Right atrium auricular region (tissue), 2 donors: ENCODE measurements around the gene FGF1. TPM values are rescaled to one million over a fixed set of nuclear protein-coding genes. Genes with fewer than 3 reads are reported as not detected.

Experiments
- DNase-seq: peaks from one replicate; pipeline ENCODE4 v3.0.0-alpha.2; 2019; ENCODE audit warnings: low spot score
- H3K27ac ChIP-seq, 2 donors: fragments of 200-600 bp; sonication (generic); 1 replicate in 1 of 2; 2 replicates in 1 of 2; pipeline ENCODE4 v1.5.1; 2016 to 2019
- H3K27me3 ChIP-seq, 2 donors: fragments of 200-600 bp; sonication (generic); one replicate each; pipeline versions ENCODE4 v1.5.1 to v1.6.0; 2017 to 2019
- H3K36me3 ChIP-seq: fragments of 200-600 bp; sonication (generic); one replicate; pipeline ENCODE4 v1.5.1; 2016
- H3K4me1 ChIP-seq, 2 donors: fragments of 200-600 bp; sonication (generic); one replicate each; pipeline versions ENCODE4 v1.5.1 to v1.6.0; 2017 to 2019
- H3K4me3 ChIP-seq, 2 donors: fragments of 200-600 bp; sonication (generic); 1 replicate in 1 of 2; 2 replicates in 1 of 2; pipeline ENCODE4 v1.5.1; 2017 to 2019; ENCODE audit warnings: mild to moderate bottlenecking in 1 of 2, moderate library complexity in 1 of 2
- H3K9me3 ChIP-seq, 2 donors: fragments of 200-600 bp; sonication (generic); one replicate each; pipeline ENCODE4 v1.5.1; 2019
- total RNA-seq, 2 donors: library from RNA; depleted of rRNA; stranded (reverse); fragments of >200 nt; gene quantifications; one replicate each; pipeline ENCODE4 v1.1.0, GENCODE V29; 2016
- TF ChIP-seq, protein P1 (sequence below), 2 donors: fragments of 200-600 bp; sonication (generic); IDR thresholded peaks; one replicate each; pipeline ENCODE4 v1.5.1; 2019; ENCODE audit warnings: antibody characterized with exemption in 2 of 2

FGF1 gene
- total RNA-seq, 2 donors from 2014 or later, result 35.3 to 47.9 TPM

DNA sequence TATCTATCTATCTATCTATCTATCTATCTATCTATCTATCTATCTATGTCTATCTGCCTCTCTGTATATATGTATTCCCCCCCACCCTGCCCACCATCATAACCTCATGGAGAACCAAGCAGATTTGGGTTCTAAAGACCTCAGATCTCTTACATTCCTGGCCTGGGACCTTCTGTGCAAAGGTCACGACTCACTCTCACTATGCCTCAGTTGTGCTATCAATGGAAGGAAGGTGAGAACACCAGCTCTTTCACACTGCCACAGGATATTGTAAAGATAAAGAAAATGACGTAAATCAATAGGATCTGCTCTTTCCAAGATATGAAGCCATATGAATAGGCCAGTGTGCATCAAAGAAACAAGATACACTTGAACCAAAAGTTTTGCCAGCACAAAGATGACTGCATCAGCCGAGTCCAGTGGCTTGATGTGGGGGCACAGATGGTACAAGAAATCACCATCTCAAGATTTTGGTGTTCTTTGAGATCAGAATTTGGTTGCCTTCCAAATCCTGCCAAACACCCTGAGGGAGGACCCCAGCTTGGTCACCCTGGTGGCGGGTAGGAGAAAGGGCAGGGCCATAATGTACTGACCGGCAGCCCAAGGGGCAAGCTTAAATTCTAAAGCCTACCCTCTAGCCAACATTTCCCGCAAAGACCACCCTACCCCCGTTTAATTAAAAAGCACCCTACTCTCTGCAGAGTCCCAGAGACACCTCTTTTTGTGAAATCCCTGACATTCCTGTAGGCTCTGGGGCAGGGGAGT is 8.4 kb upstream of the FGF1 start:
- no peak for DNase-seq
- Histone ChIP-seq H3K9me3 (no peaks in the 10 kb centered on the region), H3K27me3 (no peaks in the 10 kb centered on the region), H3K4me1 (peaks cover 0 to 37% of the 10 kb centered on the region in 2 donors), H3K27ac (no peak overlapping the region), H3K36me3 (no peaks in the 10 kb centered on the region), H3K4me3 (no peak overlapping the region)
- TF ChIP-seq, protein P1, sequence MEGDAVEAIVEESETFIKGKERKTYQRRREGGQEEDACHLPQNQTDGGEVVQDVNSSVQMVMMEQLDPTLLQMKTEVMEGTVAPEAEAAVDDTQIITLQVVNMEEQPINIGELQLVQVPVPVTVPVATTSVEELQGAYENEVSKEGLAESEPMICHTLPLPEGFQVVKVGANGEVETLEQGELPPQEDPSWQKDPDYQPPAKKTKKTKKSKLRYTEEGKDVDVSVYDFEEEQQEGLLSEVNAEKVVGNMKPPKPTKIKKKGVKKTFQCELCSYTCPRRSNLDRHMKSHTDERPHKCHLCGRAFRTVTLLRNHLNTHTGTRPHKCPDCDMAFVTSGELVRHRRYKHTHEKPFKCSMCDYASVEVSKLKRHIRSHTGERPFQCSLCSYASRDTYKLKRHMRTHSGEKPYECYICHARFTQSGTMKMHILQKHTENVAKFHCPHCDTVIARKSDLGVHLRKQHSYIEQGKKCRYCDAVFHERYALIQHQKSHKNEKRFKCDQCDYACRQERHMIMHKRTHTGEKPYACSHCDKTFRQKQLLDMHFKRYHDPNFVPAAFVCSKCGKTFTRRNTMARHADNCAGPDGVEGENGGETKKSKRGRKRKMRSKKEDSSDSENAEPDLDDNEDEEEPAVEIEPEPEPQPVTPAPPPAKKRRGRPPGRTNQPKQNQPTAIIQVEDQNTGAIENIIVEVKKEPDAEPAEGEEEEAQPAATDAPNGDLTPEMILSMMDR (IDR thresholded peaks at IDR 0.05), result no peak

- no peak for DNase-seq
- H3K36me3 ChIP-seq, result no peaks in the 10 kb centered on the region
- TF ChIP-seq, protein P1 (IDR thresholded peaks at IDR 0.05), result no peak
- H3K4me3 ChIP-seq, result no peak overlapping the region
- no peak overlapping the region for H3K27ac ChIP-seq
- H3K27me3 ChIP-seq, result no peaks in the 10 kb centered on the region
- peaks cover 0 to 31% of the 10 kb centered on the region in 2 donors for H3K4me1 ChIP-seq
- no peaks in the 10 kb centered on the region for H3K9me3 ChIP-seq
These were observed 6.5 kb upstream of the FGF1 start for GRCh38 chr5:142692321-142692894.

DNA sequence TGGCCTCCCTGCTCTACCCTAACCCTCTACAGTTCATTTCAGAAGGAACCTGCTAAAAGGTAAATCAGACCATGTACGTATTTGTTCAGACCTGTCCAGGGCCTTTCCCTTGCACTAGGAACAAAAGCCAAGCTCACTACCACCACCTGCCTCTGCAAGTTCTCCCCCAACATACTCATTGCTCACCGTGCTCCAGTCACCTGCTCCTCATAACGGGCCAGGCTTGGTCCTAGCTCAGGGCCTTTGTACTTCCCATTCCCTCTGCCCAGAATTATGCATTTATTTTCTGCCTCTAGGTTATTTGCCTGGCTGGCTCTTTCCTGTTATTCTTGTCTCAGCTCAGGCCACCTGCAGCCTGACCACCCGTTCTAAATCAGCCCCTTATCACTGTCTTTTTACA is 4.8 kb upstream of the FGF1 start:
- H3K4me3 ChIP-seq, result no peak overlapping the region
- no peak for DNase-seq
- peaks cover 0 to 28% of the 10 kb centered on the region in 2 donors for H3K4me1 ChIP-seq
- H3K9me3 ChIP-seq, result no peaks in the 10 kb centered on the region
- no peak overlapping the region for H3K27ac ChIP-seq
- H3K36me3 ChIP-seq, result no peaks in the 10 kb centered on the region
- H3K27me3 ChIP-seq, result no peaks in the 10 kb centered on the region
- TF ChIP-seq, protein P1 (IDR thresholded peaks at IDR 0.05), result no peak

DNA sequence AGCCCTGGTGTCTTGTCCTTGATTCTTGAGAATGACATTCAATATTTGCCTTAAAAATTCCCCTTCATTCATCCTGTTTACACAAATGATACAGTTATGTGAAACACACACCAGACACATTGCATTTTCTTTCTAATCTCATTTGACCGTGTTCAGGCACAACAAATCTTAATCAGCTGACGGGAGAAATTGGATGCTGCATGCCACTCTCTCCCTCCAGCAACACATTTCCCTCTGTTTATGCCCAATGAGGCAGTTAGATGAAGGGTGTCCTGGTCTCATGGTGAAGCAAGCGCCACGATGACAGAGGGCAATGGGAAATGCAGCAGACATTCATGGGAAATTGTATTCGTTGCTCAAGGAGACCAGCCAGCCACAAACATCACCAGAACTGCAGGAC is 3.2 kb upstream of the FGF1 start:
- Histone ChIP-seq H3K4me3 (no peak overlapping the region), H3K4me1 (peaks cover 0 to 42% of the 10 kb centered on the region in 2 donors), H3K36me3 (no peaks in the 10 kb centered on the region), H3K9me3 (no peaks in the 10 kb centered on the region), H3K27me3 (no peaks in the 10 kb centered on the region), H3K27ac (peak overlapping the region; percentile 18 to 62)
- TF ChIP-seq, protein P1 (IDR thresholded peaks at IDR 0.05), result no peak
- no peak for DNase-seq

DNA sequence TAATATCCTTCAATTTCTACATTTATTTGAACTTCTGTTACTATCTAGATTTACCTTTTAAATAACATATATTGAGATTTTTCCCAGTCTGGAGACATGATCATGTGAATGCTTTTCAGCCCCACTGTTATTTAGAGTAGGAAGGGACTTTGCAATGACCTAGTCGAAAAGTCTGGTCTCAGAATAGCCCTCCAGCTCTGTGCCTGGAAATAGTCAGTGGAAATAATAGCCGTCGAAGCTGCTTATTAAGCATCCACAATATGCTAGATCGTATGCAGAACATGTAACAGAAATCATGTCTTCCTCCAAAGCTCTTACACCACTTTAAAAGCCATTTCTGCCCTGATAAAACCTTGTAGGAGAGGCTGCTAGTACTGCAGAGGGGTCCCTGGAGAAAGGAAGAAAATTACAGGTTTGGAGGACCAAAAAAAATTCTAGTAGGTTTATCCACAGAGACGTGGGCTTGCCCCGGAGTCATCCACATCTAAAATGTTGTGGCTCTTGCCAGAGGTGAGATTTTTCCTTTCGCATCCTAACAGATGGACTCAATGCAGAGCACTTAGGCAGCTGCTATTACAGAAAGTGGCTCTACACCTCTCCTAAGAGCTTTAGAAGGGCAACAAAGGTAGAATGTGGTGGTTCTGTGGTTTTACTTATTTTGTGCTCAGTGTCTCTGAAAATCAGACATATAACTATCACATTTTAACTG is 2.5 kb upstream of the FGF1 start:
- TF ChIP-seq, protein P1 (IDR thresholded peaks at IDR 0.05), result no peak
- H3K27ac ChIP-seq, result peak overlapping the region; percentile 18 to 62

More for the DNA sequence above, 2.5 kb upstream of the FGF1 start:
- no peak for DNase-seq
- Histone ChIP-seq H3K36me3 (no peaks in the 10 kb centered on the region), H3K27me3 (no peaks in the 10 kb centered on the region), H3K4me3 (no peak overlapping the region), H3K9me3 (no peaks in the 10 kb centered on the region), H3K4me1 (peaks cover 0 to 46% of the 10 kb centered on the region in 2 donors)
